T1000 (cell line): ENCODE measurements around the gene TRRAP.

Source experiments
- DNase-seq: peaks from one replicate; lab custom pipeline; 2025; ENCODE audit warnings: mixed read lengths; lab: John Stamatoyannopoulos, UW

Gene TRRAP

DNA sequence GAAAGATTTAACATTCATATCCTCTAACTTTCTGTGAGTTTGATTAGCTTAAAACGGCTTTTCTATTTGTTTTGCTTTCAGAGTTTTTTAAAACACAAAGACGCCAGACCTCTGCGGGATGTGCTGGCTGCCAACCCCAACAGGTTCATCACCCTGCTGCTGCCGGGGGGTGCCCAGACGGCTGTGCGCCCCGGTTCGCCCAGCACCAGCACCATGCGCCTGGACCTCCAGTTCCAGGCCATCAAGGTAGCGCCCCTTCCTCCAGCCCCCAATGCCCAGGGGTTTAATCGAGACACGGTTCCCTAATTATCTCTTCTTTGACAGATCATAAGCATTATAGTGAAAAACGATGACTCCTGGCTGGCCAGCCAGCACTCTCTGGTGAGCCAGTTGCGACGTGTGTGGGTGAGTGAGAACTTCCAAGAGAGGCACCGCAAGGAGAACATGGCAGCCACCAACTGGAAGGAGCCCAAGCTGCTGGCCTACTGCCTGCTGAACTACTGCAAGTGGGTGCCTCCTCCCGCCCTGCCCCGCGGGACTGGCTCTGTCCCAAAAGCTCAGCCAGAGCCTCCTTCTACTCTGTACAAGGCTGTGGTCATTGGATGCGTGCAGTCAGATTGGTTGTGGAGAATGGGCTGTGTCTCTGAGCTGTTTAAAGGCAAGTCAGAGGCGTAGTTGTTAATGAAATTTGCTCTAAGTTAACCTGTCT lies 71.2 kb downstream of the TRRAP start:
- DNase-seq: no peak

DNA sequence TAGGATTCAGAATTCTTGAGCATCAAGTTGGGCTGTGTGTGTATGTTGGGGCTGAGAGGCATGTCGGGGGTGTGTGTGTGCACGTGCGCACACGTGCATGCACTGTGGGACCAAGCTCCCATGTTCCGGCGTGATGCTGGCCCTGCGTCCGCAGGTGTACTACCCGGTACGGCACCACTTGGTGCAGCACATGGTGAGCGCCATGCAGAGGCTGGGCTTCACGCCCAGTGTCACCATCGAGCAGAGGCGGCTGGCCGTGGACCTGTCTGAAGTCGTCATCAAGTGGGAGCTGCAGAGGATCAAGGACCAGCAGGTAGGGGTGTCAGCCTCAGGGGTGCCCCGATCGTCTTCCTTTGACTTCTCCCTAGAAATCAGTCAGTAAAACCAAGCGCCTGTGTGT lies 77.7 kb downstream of the TRRAP start:
- no peak for DNase-seq

DNA sequence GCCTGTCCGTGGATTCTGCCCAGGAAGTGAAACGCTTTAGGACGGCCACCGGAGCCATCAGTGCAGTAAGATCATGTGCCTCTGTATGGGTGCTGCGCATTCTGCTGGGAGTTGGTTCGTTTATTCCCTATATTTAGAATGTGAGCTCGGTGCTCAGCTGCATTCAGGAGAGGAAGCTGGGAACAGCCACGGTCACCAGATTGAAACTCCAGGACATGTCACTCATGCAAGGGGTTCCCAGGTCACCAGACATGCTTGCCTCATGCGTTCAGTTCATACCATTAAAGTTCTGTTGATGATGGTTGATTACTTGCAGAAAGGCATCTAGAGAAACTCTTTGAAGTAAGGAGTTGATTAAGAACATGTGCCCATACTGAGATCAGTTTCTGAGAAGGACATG lies 78.1 kb downstream of the TRRAP start:
- no peak for DNase-seq

DNA sequence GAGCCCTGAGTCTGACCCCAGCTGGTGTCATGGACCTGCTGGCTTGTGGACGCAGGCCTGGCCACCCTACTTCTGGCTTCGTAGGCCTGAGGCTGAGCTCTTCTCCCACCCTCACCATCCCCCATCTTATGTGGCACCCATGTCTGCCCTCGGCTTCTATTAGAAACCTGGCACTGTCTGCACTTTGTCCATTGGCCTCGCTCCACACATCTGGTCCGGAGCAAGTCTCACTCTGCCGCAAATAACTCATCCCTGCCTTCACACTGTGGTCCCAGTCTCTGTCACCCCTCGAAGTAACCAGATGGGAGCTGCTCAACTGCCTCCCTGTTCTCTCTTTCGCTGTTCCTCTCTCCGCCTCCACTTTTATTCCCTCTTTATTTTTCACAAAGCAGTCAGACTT lies 78.6 kb downstream of the TRRAP start:
- no peak for DNase-seq

DNA sequence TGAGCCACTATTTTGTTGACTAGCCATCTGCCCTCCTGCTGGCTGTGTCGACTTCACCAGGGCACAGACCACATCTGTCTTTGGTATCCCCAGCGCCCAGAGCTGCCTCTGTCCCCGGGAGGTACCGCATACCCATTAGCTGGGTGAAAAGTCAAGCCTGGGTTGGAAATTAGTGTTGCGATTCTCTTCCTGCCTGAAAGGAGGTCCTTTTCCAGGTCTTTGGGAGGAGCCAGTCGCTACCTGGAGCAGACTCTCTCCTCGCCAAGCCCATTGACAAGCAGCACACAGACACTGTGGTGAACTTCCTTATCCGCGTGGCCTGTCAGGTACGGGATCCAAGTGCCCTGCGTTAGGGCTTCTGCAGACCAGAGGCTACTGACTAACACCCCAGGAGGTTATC lies 79.4 kb downstream of the TRRAP start:
- no peak for DNase-seq

DNA sequence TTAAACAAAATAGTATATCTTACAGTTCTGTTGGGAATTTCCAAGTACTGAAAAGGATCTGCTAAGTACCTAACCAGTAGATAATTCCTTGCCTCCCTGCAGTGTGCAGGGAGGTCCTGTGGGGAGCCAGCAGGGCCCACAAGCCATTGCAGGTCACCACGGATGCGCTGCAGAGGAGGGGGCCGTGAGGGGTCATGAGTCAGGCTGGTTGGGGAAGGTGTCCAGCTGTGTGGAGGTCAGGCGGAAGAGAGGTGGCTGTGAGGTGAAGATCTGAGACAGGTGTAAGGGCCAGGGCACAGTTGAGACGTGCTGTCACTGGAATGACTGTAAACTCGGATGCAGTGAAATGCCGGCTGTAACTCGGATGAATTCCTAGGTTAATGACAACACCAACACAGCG lies 80.6 kb downstream of the TRRAP start:
- no peak for DNase-seq

DNA sequence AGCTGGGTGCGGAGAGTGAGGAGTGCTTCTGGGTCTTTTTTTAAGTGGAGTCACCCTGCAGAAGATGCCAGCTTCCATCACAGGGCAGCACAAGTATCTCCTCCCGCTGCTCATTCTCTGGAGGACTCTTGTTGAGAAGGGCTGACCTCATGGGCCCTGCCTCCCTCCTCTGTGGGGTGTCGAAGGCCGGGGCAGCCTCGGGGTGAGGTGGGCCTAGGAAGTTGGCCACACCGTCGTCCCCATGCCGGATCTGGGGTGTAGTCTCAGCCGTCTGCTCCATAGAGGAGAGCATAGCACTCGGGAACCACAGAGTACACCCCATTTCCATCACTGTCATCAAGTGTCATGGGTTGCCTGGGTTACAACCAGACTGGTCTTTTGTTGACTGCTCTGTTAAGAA lies 85.0 kb downstream of the TRRAP start:
- DNase-seq: no peak

DNA sequence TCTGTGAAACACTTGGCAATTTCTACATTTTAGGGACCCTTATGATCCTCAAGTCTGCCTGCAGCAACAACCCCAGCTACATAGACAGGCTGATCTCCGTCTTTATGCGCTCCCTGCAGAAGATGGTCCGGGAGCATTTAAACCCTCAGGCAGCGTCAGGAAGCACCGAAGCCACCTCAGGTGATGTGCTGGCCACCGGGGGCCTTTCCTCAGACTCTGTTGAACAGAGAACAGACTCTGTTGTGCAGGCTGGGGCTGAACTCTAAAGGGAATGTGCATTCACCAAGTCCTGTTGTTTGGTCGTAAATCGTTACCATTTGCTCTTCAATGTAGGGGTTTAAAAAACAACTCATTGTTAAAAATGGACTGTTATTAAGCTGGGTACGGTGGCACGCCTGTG lies 86.3 kb downstream of the TRRAP start:
- DNase-seq: no peak

DNA sequence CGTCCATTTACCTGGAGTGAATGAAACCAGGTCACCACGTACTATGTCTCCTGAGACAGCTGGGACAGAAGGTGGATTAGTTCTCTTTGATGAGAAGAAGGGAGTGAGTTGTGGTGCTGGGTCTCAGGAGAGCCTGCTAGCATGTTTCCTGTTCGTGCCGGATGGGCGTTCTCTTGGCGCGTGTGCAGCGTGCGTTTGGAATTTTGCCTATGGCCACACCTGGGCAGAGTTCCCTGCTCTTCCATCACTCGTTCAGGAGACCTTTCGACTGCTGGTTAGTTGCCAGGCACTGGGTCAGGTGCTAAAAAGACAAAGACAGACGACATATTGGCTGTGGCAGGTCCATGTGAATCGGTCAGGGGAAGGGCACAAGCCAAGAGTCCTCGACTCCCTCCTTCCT lies 90.3 kb downstream of the TRRAP start:
- no peak for DNase-seq

DNA sequence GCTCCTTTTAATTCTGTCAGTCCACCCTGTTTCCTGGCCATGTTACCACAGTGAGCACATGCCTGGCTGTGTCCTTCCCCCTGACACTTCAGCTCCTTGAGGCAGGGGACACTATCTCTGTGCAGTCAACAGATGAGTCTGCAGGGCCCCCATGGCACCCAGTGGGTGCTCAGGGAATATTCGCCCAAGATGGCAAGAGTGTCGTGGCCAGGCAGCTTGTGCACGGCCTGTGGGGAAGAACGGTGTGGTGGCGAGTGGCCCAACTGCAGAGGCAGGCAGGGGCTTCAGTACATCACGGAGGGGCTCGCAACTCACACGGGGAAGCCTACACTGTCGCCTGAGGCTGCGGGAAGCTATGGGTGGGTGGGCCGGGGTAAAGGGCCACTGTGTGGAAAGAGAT lies 91.1 kb downstream of the TRRAP start:
- DNase-seq: no peak

DNA sequence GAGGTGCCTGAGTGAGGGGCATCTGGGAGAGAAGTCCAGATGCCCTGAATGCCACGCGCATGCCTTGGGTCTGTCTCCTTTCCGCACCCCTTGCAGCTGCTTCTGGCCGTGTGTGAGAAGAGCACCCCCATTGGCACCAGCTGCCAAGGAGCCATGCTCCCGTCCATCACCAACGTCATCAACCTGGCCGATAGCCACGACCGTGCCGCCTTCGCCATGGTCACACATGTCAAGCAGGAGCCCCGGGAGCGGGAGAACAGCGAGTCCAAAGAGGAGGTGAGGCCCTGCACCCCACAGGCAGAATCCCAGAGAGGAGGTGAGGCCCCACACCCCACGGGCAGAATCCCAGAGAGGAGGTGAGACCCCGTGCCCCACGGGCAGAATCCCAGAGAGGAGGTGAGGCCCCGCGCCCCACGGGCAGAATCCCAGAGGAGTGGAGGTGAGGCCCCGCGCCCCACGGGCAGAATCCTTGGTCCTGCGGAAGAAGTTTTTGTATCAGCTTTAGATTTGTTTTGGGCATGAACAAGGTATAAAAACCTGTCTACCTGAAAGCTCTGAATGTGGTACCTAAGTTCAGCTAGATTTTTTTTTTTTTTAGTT lies 91.8 kb downstream of the TRRAP start:
- DNase-seq: no peak

DNA sequence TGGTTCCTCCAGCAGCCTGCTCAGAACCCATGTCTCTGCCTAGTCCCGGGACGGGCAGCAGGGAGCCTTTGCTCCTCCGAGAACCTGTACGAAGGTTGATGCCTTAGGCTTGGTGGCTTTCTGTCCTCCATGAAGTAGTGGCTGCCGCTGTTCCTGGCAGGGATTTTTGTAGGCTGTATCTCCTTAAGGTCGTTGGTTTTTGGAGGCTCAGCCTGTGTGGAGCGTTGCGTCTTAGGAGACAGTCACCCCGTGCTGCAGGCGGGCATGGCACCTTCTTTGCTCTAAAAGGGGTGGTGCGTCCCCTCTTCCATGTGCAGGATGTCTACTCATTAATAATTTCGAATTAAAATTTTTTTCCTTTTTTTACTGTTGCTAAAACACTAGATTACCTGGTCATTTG lies 92.5 kb downstream of the TRRAP start:
- DNase-seq: no peak

DNA sequence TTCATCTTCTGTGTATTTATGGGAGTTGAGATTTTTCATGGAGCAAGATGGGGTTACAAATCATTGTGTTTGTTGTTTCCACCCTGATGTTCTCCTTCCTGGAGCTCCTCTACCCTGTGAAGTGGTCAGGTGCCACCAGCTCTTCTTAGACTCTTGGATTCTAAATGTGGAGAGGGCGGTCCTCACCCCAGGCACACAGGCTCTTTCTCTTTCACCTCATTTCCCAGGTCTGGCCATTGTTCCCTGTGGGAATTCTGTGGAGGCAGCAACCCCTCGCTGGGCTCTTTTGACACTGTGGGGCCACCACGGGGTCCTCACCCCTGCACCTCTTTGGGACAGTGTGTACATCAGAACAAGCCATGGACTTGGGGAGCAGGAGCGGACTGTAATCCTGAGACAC lies 95.9 kb downstream of the TRRAP start:
- DNase-seq: no peak

DNA sequence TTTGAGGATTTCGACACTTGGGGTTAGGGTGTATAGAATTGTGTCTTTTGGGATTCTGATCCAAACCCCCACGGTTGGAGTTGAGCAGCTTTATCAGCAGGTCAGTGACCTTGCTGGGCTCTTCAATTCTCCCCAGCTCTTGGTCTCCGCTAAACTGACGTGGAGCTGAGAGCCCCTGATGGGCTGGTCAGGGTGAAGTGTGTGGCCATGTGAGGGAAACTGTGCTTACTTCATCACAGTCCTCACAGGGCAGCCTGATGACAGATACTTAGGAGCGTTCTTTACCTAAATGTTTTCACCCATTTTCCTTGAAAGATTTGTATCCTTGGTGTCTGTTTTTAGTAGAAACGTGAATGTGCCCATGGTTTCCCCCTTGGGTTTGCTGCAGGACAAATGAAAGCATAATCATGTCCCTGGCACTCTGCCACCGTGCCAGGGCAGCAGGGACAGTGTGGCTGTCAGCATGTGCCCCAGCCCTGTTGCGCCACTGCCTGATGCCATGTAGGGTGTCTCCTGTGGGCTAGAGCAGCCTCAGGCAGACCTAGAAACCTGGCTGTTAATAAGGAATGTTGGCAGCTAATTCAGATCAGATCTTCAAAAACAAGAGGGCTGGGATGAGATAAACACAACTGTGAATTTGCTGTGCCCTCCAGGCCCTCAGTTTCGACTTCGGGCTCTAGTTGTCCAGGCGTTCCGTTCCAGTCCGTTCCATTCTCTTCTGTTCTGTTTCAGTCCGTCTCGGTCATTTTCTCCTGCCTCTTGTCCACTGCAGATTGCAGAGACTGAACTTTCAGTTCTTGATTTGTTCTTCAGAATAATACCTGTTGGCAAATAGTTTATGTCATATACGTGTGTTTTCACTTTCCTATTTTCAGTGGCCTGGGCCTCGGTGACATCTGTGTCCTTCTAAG lies 96.8 kb downstream of the TRRAP start:
- DNase-seq: no peak

DNA sequence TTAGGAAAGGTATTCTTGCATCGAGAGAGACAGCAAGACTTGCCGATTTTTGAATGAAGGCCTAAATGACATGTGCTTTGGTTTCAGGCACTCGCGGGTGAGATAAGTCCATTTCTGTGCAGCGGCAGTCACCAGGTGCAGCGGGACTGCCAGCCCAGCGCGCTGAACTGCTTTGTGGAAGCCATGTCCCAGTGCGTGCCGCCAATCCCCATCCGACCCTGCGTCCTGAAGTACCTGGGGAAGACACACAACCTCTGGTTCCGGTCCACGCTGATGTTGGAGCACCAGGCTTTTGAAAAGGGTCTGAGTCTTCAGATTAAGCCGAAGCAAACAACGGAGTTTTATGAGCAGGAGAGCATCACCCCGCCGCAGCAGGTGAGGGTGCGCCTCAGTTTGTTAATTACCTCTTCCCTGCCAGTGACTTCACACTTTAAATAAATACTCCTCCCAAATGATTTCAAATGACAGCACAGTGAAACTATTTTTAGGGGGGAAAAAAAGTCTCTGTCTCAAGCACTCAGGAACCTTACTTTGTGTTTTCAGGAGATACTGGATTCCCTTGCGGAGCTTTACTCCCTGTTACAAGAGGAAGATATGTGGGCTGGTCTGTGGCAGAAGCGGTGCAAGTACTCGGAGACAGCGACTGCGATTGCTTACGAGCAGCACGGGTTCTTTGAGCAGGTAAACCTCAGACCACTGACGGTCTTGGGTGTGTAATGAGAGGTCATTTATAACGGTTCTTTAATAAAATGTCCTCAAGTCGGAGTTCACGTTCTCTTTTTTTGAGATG lies 98.3 kb downstream of the TRRAP start:
- DNase-seq: no peak

DNA sequence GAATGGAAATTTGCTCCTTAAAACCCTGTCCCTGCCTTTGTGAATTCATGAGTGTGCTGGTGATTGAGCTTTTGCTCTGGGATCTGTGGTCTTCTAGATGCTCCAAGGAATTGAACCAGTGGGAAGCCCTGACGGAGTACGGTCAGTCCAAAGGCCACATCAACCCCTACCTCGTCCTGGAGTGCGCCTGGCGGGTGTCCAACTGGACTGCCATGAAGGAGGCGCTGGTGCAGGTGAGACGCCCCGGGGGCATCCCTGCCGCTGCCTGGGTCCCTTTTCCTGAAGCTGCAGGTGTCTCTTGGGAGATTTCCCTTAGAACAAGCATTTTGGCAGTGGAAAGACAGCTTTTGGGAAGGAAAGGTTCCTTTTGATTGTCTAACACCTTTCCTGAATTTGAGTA lies 100.3 kb downstream of the TRRAP start:
- DNase-seq: no peak

DNA sequence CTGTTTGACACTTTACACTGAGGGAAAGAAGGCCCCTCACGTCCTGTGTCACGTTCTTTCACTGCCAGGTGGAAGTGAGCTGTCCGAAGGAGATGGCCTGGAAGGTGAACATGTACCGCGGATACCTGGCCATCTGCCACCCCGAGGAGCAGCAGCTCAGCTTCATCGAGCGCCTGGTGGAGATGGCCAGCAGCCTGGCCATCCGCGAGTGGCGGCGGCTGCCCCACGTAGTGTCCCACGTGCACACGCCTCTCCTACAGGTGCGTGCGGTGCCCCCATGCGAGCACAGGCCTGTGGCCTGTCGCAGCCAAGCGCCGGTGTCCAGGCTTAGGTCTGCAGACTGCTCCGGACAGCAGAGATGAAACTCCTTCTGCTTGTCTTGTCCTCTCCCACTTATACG lies 103.4 kb downstream of the TRRAP start:
- no peak for DNase-seq

DNA sequence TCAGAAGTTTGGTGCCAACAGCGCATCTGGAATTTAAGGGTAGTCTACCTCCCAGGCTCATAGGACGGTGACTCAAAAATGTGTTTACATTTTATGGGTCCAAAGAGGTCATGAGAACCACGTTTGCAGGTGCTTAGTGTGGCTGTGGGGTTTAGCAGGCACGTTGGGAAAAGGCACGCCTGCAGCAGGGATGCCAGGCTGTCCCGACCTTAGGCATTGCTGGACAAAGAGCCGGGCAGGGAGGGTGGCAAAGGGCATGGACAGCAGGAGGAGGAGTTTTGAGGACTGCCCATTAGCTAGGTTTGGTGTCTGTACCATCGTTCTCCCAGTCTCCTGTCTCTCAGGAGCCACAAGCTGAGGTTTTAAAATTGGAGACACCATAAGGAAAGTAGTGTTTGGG lies 104.4 kb downstream of the TRRAP start:
- no peak for DNase-seq

DNA sequence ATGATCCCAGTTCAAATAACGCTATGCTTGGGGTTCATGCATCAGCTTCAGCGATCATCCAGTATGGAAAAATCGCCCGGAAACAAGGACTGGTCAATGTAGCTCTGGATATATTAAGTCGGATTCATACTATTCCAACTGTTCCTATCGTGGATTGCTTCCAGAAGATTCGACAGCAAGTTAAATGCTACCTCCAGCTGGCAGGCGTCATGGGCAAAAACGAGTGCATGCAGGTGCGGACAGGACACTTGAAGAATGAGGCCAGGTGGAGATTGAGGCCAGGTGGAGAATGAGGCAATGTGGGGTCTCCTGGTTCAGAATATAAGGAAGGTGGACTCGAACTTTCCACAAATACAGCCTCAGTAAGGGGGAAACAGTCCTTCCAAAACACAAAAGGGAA lies 105.8 kb downstream of the TRRAP start:
- DNase-seq: no peak

DNA sequence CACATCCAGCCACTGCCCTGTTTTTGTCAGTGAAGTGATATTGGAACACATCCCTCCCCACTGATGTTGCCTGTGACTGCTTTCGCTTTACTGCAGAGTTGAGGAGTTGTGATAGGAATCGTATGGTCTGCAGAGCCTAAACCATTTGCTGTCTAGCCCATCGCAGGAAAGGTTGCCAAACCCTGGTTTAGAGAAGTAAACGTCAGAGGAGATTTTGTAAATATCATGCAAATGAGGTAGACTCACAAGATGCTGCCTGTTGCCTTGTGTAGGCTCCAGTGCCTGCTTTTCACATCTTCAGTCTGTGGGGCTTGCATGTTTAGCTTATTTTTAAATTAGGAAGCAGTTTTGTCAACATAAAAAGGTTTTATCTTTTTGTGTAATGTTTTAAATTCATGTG lies 107.1 kb downstream of the TRRAP start:
- no peak for DNase-seq

DNA sequence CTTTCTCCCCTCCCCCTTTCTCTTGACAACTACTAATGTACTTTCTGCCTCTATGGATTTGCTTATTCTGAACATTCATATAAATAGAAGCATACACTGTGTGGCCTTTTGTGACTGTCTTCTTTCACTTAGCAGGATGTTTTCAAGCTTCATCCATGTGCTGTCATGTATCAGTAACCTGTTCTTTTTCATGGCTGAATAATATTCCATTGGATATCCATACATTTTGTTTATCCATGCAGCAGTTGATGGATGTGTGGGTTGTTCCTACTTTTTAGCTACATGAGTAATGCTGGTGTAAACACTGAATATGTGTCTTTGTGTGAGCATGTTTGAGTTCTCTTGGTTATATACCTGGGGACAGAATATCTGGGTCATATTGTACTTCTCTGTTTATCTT lies 107.6 kb downstream of the TRRAP start:
- DNase-seq: no peak

DNA sequence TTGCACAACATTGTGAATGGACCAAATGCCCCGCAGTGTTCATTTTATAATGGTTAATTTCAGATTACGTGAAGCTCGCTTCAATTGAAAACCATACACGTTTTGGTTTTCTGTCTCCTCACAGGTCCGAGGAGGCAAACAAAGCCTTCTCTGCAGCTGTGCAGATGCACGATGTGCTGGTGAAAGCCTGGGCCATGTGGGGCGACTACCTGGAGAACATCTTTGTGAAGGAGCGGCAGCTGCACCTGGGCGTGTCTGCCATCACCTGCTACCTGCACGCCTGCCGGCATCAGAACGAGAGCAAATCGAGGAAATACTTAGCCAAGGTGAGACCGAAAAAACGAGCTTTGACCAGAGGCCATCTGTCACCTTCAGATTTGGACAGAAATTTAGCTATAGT lies 110.3 kb downstream of the TRRAP start:
- no peak for DNase-seq
